HuH-7.5 (cell line): ENCODE results near the gene CDK14.
"Not testable (repeated sequence)": the region's sequence is repeated elsewhere in the genome, so short reads cannot be mapped to it uniquely, and the experiment has no call there.

Source experiments
- DNase-seq: peaks from one replicate; pipeline ENCODE4 v3.0.0; 2011; ENCODE audit warnings: low spot score

Gene CDK14

GRCh38 chr7:91157579-91158320, 561.6 kb downstream of the CDK14 start:
- DNase-seq: no peak

GRCh38 chr7:91162436-91162835, 566.3 kb downstream of the CDK14 start:
- DNase-seq: no peak

- DNase-seq: no peak
These were observed 568.4 kb downstream of the CDK14 start for GRCh38 chr7:91164506-91164905.

GRCh38 chr7:91165006-91165845, 569.1 kb downstream of the CDK14 start:
- DNase-seq: no peak

DNA sequence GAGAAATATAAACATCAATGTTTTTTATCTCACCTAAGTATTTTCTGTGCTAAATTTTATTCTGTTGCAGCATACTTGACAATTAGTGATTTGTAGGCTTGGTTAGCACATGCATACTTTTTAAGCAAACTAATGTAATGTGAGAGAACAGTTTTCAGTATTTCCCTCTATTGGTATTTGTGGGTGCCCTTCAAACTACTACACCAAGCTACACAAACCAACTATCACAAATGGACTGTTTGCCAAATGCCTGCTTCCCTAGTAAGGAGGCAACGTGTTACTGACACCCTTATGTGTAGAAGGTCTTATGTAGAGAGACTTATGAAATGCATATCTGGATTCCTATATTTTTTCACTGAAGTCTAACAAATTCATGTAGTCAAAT, 569.7 kb downstream of the CDK14 start:
- no peak for DNase-seq

DNA sequence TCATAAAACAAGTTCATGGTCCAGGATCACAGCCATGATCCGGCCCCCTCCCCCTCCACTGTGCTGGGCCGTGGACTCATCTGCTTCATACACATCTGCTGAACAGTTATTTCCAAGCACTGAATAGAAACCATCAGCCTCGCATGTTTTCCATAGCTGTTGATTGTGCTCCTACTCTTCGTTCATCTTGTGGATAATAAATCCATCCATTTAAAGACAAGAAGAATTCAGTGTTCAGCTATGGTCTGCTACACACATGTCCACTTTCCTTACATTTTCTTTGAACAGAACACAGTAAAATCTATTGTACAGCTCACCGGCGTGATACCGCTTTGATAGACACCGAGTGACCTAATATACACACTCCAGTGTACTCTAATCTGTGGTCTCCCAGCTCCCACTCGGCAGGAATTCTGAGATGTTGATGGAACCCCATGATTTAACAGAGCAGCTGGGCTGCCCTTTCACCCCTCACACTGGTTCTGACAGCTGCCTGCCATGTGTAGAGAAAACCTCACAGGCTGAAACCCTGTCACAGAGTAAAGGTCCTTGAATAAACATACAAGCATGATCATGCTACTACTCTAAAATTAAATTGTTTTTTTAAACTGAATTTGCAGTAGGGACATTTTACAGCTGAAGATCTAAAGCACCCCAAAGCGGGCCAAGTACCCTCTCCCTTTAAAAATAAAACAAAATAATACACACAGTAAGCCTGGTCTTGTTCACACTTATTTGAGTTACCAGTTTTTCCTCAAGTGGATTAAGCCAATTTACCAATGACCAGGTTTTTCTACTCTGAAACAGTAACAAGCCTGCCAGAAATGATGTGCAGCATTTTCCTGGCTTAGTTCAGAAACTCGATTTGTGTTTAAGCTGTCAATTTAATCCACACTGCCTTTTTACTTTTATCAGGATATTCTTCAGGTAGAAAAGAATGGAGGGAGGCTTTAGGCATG, 573.0 kb downstream of the CDK14 start:
- DNase-seq: no peak

DNA sequence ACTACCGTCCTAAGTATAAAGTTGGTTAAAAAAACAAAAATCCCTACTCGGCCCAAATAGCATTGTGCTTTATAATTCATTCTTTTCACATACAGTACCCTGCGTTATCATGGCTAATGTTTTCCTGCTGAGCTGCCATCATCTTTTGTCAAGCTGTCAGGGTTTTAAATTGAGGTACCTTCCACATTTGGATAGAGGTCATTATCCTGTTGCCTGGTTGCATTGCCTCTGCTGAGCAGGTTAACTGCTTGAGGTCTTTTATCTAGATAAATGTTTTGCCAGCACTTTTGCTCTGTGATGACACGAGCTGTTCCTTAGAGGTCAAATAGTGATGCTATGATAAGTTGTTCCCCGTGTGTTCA, 573.7 kb downstream of the CDK14 start:
- DNase-seq: no peak

- DNase-seq: not testable (repeated sequence)
These were observed 577.1 kb downstream of the CDK14 start for GRCh38 chr7:91173265-91173664.

GRCh38 chr7:91180746-91181145, 584.6 kb downstream of the CDK14 start:
- DNase-seq: no peak

DNA sequence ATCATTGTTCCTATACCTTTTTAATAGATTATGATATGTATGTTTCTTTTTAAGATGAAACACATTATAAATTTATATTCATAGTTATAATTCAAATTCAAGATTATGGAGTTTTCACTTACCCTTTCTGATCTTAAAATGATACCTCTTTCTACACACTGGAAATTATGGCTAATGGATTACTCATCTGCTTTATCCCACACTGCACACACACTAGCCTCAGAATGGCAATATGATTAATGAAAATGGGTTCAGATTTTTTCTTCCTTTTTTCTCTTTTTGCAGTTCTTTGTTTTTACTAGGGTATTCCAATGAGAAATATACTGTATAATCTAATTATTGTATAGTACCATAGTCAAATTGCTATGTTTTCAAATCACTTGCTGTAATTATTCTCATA, 585.8 kb downstream of the CDK14 start:
- DNase-seq: no peak

DNA sequence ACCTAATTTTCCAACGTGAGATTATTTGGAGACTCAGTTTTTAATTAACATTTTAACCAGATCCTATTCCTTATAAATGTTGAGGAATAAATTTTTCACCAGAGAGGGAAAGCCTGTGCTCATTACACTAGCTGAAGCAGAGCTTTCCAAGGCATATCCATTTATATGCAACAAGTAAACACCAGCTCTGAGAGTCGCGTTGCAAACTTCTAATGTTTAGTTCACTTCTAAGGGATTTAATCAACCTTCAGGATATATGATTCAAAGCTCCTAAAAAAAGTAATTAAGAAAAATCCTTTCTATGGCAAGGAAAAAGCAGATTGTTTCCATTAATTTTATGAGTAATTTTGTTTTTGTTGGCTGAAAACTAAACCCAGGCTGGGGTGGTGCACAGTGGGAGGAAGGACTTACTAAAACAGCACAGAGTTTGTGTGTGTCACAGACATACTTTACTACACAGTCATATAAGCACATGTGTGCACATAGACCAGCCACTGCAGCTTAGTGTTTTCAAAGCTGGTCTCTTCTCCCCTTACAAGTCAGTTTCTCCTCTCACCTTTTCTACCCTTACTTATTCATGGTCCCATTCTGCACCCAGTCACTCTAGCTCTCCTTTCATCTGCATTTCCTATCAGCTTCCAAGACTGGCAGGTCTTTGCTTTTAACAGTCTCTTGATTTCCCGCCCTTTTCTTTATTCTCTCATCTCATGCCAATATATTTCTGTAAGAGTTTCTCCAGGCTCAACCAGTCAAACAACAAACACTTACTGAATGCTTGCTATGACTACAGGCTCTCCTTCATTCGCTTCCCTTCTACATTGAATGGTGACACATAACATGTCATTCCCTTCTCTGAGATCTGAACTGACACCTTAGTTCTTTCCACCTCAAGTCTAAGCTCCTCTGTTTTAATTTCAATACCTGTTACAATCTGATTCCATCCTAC, 587.0 kb downstream of the CDK14 start:
- no peak for DNase-seq

DNA sequence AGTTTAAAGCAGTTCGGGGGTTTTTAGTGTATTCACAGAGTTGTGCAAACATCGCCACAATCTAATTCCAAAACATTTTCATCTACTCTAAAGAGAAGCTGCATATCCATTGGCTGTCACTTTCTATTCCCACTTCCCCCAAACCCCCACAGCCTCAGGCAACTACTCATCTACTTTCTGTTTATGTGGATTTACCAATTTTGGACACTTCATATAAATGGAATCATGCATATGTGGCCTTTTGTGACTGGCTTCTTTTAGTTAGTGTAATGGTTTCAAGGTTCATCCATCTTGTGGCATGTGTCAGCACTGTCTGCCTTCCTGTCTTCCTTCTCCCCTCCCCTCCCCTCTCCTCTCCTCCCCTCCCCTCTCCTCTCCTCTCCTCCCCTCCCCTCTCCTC, 589.6 kb downstream of the CDK14 start:
- no peak for DNase-seq

GRCh38 chr7:91187061-91187460, 590.9 kb downstream of the CDK14 start:
- DNase-seq: no peak

DNA sequence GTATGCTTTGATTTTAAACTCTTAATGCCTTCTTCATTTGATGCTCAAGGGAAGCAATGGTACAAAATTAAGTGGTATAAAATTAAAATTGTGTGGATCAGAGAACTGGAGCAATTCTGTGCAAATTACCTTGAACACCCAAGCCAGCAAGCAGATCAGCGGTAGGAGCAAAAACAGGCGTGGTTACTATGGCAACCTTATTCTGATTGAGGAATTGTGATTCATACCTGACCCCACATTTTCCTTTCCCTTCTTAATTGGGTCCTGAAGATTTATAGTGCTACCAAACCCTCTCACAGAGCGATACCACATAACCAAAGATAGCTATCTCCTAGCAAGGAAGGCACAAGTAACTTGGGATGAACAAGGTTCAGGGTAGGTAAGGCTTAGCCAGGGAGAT, 595.6 kb downstream of the CDK14 start:
- no peak for DNase-seq

DNA sequence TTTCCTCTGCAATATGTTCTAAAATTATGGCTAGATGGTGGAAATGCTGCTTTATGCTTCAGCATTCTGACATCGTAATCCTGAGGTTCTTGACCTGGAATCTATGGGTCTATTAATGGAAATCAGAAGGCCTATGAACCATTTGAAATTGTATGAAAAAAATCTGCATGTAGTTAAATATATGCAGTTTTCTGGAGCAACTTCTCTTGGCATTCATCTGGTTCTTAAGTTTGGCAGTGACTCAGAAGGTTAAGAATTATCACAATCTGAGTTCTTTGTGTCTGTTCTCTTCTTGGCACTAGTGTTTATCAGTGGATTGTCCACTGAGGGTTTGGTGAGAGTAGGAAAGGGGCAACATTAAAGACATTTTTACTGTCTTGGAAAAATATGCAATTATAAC, 597.0 kb downstream of the CDK14 start:
- DNase-seq: no peak

DNA sequence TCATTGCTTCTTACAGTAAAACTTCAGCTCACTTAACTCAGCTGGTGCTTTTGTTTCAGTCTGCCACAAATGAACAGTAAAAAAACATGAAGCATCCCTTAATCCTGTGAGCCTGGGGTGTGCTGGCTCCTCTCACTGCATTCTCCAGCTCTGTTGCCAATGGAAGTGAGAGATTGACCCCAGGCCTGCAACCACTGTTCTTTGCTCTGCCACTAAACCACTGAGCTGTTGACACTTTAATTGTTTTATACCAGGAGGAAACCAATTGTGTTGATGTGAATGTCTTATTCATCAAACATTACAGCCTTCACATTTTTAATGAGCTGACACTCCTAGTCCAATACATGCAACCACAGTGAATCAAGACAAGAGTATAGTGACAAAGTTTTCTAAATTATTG, 598.7 kb downstream of the CDK14 start:
- DNase-seq: no peak

DNA sequence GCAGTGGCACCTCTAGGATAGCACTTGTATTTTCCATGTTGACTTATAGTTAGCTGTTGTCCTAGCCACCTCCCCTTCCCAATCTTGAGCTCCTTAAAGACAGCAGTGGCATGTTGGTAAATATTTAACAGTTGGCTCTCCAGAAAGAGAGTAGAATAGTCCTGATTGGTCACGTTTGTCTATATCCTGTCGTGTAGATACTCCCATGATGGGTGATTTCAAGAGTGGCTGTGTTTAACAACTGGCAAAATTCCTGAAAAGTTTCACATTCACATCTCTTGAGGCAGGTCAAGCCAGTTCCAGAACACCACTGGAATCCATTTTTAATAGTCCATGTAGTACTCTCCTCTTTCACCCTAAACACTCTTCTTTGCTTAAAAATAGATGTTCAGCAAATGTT, 599.9 kb downstream of the CDK14 start:
- DNase-seq: no peak

DNA sequence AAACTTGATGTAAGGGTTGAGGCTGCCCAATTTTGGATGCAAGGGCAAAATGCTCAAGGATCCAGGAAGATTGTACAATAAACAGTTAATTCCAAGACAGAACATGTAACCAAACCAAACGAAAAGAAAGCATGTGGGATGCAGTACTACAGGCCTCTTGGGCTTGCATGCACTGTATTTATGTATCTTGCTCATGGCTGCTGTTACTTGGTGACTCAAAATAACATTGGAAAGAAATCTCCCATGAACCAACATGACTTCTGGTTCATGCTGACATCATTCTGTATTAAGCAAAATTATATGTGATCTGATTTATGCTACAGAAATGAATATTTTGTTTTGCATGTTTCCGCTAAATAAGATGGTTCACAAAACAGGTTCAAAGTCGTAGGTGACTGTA, 602.2 kb downstream of the CDK14 start:
- DNase-seq: no peak

GRCh38 chr7:91199601-91200000, 603.5 kb downstream of the CDK14 start:
- DNase-seq: no peak

DNA sequence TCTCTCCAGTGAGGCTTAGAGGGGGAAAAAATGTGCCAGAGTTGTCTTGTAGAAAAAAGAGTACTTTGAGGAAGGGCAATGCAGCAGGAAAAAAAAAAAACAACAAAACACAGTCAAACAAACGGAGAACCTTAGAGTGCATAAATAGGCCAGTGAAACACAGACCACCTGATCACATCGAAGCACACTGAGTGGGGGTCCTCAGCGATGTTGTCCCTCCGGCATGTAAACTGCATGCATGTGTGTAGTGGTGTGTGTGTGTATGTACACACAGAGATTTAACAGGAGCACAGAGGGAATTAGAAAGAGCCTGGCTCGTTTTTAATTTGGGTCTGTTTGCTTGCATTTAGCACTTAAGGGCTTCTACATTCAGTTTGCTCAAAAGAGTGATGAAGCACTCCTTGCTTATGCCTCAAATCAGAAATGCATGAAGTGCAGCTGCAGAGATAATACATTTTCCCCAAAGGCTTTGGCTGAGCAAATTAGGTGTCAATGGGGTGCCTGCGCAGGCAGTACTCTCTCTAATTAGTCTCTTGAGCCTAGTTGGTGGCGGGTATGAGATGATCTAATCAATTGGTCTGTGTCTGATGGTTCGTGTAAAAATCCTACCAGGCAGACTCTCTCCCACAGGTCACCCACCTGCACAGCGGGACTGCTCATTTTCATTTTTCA, 605.5 kb downstream of the CDK14 start:
- no peak for DNase-seq
